Testis (tissue), 3 donors: ENCODE results near the gene CGNL1. TPM values are rescaled to one million over a fixed set of nuclear protein-coding genes. Genes with fewer than 3 reads are reported as not detected.

Source experiments
- DNase-seq: peaks from one replicate; pipeline ENCODE4 v3.0.0-alpha.2; 2019
- H3K27ac ChIP-seq, 2 donors: fragments of 200-600 bp; sonication (generic); one replicate each; pipeline ENCODE4 v1.5.1; 2019
- H3K27me3 ChIP-seq: fragments of 200-600 bp; sonication (generic); one replicate; pipeline ENCODE4 v1.5.1; 2019
- H3K36me3 ChIP-seq: fragments of 200-600 bp; sonication (generic); one replicate; pipeline ENCODE4 v1.5.1; 2017; ENCODE audit warnings: low read depth; ENCODE audit errors: missing control alignments
- H3K4me1 ChIP-seq: fragments of 200-600 bp; sonication (generic); one replicate; pipeline ENCODE4 v1.5.1; 2019
- H3K4me3 ChIP-seq, 2 donors: fragments of 200-600 bp; sonication (generic); one replicate each; pipeline ENCODE4 v1.5.1; 2017 to 2019
- H3K9me3 ChIP-seq: fragments of 200-600 bp; sonication (generic); one replicate; pipeline ENCODE4 v1.5.1; 2017
- POLR2A ChIP-seq: fragments of 450-650 bp; IDR thresholded peaks from one replicate; pipeline ENCODE4 v1.6.1; 2017; ENCODE audit warnings: antibody characterized with exemption, mild to moderate bottlenecking, moderate library complexity
- WGBS, 2 donors: methylation state at CpG; one replicate each; pipeline ENCODE4 v1.1.5; 2018; 5-methylcytosine and 5-hydroxymethylcytosine counted together
- intact Hi-C: fragments of 100-400 bp; cut with DNase I; formaldehyde crosslinking; loops from one replicate; pipeline ENCODE4 v1.15.1; 2023; ENCODE audit warnings: low total_unique reads
- polyA plus RNA-seq: library from polyadenylated mRNA; stranded (reverse); fragments of 350-450 nt; fragmentation: Illumina TruSeq; extraction: RNeasy Lipid Tissue Mini Kit (QIAGEN cat#74804); gene quantifications from one replicate; pipeline ENCODE4 v1.2.3, GENCODE V29; 2014; ENCODE audit warnings: low read depth, low replicate concordance; ENCODE audit not compliant: insufficient read depth
- total RNA-seq, 2 donors: library from RNA; depleted of rRNA; stranded (reverse); fragments of >200 nt; gene quantifications; one replicate each; pipeline ENCODE4 v1.2.3, GENCODE V29; 2016
- TF ChIP-seq, protein P1 (sequence below), 3 experiments: fragments of 450-650 bp in 2 of 3; fragments of 200-600 bp in 1 of 3; sonication (generic) in 1 of 3; IDR thresholded peaks; one replicate each; pipeline ENCODE4 v1.5.1; 2016 to 2019; ENCODE audit warnings: antibody characterized with exemption in 3 of 3, mild to moderate bottlenecking in 2 of 3, moderate library complexity in 1 of 3

CGNL1 gene
- total and polyA plus RNA-seq, 3 donors from 2014 or later: 21.0 to 40.2 (median 29.2) TPM

DNA sequence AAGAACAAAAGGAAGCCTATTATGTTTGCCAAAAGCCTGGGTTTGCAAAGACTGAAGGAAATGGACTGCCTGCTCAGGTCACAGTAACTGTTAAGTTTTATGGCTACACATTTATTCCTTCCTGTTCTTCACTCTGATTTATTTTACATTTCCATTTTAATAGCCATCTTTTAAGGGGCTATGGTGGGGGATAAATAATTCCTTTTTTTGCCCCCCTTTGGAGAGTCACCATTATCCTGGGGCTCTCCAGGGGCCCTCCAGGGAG is 161.9 kb downstream of the CGNL1 start:
- no peak for DNase-seq
- intact Hi-C loops: no loop called here
- H3K27ac ChIP-seq: no peak overlapping the region
- TF ChIP-seq, protein P1, sequence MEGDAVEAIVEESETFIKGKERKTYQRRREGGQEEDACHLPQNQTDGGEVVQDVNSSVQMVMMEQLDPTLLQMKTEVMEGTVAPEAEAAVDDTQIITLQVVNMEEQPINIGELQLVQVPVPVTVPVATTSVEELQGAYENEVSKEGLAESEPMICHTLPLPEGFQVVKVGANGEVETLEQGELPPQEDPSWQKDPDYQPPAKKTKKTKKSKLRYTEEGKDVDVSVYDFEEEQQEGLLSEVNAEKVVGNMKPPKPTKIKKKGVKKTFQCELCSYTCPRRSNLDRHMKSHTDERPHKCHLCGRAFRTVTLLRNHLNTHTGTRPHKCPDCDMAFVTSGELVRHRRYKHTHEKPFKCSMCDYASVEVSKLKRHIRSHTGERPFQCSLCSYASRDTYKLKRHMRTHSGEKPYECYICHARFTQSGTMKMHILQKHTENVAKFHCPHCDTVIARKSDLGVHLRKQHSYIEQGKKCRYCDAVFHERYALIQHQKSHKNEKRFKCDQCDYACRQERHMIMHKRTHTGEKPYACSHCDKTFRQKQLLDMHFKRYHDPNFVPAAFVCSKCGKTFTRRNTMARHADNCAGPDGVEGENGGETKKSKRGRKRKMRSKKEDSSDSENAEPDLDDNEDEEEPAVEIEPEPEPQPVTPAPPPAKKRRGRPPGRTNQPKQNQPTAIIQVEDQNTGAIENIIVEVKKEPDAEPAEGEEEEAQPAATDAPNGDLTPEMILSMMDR (IDR thresholded peaks at IDR 0.05): no peak
- no peak for TF ChIP-seq POLR2A
- H3K4me1 ChIP-seq: peaks cover 5% of the 10 kb centered on the region
- H3K4me3 ChIP-seq: no peak overlapping the region
- H3K36me3 ChIP-seq: no peaks in the 10 kb centered on the region
- no peaks in the 10 kb centered on the region for H3K27me3 ChIP-seq
- no peaks in the 10 kb centered on the region for H3K9me3 ChIP-seq

DNA sequence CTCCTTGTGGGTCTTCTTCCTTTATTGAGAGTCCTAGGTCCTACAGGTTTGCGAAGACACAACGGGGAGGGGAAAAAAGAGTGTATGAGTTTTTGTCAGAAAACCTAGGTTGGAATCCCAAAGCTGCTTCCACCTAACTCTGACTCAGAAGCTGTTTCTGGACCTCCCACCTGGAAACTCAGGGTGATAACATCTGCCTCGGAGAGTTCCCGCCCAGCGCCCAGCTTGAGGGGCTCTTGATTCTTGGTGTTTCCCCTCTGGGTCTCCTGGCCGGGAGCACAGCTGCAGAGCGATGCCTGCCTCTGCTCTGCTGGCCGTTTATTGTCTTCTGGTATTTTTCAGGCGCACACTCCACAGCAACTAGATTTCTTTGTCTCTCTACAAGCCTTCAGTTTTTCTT is 162.5 kb downstream of the CGNL1 start:
- no peak overlapping the region for H3K27ac ChIP-seq
- TF ChIP-seq, protein P1 (IDR thresholded peaks at IDR 0.05): no peak
- no peak for TF ChIP-seq POLR2A
- intact Hi-C loops: no loop called here
- WGBS, 2 donors: 88 to 90% methylated on average over 9 of the region's 9 CpGs
- H3K36me3 ChIP-seq: no peaks in the 10 kb centered on the region
- H3K27me3 ChIP-seq: no peaks in the 10 kb centered on the region
- peaks cover 1% of the 10 kb centered on the region for H3K4me1 ChIP-seq
- H3K9me3 ChIP-seq: no peaks in the 10 kb centered on the region
- no peak overlapping the region for H3K4me3 ChIP-seq
- DNase-seq: no peak

DNA sequence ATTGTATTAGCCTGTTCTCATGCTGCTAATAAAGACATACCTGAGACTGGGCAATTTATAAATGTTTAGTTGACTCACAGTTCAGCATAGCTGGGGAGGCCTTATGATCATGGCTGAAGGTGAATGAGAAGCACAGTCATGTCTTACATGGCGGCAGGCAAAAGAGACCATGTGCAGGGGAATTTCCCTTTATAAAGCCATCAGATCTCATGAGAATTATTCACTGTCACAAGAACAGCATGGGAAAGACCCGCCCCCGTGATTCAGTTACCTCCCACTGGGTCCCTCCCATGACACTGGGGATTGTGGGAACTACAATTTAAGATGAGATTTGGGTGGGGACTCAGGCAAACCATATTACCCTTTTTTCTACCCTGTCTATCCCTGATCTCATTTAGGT is 163.9 kb downstream of the CGNL1 start:
- Histone ChIP-seq H3K27me3 (no peaks in the 10 kb centered on the region), H3K4me1 (peaks cover 3% of the 10 kb centered on the region), H3K9me3 (no peaks in the 10 kb centered on the region), H3K4me3 (no peak overlapping the region), H3K27ac (no peak overlapping the region), H3K36me3 (no peaks in the 10 kb centered on the region)
- TF ChIP-seq, protein P1 (IDR thresholded peaks at IDR 0.05): no peak
- intact Hi-C loops: no loop called here
- no peak for DNase-seq
- WGBS, 2 donors: 74 to 93% methylated on average over 3 of the region's 3 CpGs

DNA sequence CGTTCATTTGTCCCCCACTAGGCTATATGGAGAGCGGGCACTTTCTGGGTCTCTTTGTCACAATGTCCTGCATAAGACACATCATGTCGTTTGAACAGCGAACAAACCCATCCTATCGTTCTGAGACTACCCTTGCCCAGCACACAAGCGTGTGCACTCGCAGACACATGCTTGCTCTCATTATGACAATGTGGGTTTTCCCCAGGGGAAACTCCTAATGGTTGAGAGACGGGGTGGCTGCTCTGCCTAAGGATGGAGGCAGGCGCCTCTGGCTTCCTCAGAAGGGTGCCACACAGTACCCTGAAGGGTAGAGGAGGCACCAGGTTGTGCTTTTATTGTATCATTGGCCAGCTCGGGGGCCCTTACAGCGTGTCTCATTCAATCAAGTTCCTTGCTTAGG is 164.4 kb downstream of the CGNL1 start:
- Histone ChIP-seq H3K4me1 (peaks cover 3% of the 10 kb centered on the region), H3K9me3 (no peaks in the 10 kb centered on the region), H3K4me3 (no peak overlapping the region), H3K36me3 (no peaks in the 10 kb centered on the region), H3K27ac (no peak overlapping the region), H3K27me3 (no peaks in the 10 kb centered on the region)
- DNase-seq: no peak
- 76 to 84% methylated on average over 10 to 11 of the region's 11 CpGs for WGBS, 2 donors
- no peak for TF ChIP-seq POLR2A
- TF ChIP-seq, protein P1 (IDR thresholded peaks at IDR 0.05): no peak
- intact Hi-C loops: no loop called here

DNA sequence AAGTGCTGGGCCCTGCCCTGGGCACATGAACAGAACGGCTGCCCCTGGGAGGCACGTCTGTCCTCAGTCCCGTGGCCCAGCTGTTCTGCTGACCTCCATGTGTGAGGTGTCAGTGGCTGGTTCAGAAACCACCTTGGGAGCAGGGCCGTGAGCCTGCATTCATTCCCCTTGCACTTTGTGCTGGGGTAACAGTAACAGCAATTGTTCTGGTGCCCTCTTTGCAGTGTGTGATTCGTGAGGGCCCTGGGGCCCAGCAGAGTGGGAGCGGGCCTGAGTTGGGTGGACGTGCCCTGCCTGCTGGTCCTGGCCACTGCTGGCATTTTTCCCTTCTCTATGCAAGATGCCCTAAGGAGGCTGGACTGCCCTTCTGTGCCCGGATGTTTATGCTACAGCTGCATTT is 165.0 kb downstream of the CGNL1 start:
- no peak for DNase-seq
- Histone ChIP-seq H3K4me3 (no peak overlapping the region), H3K9me3 (no peaks in the 10 kb centered on the region), H3K36me3 (no peaks in the 10 kb centered on the region), H3K4me1 (peaks cover 3% of the 10 kb centered on the region), H3K27me3 (no peaks in the 10 kb centered on the region), H3K27ac (no peak overlapping the region)
- TF ChIP-seq POLR2A: no peak
- TF ChIP-seq, protein P1 (IDR thresholded peaks at IDR 0.05): no peak
- 79 to 80% methylated on average over 2 to 8 of the region's 8 CpGs for WGBS, 2 donors
- intact Hi-C loops: no loop called here
